ENCODE results near the gene SORBS1. TPM values are rescaled to one million over a fixed set of nuclear protein-coding genes. Genes with fewer than 3 reads are reported as not detected.

SORBS1 gene
- total RNA-seq, 1 experiment from 2014 or later: 39.9 TPM

GRCh38 chr10:95561864-95562177 lies 650 bp upstream of the SORBS1 start:
- H3K4me1 Mint-ChIP-seq: peaks cover 42% of the 10 kb centered on the region
- H3K27me3 Mint-ChIP-seq (ENCODE audit: low read depth): peaks cover 3% of the 10 kb centered on the region; the same call in 1 of the 2 replicates
- H3K27ac Mint-ChIP-seq: peak overlapping the region; percentile 48; the same call in 1 of the 2 replicates
- TF ChIP-seq GTF2I (CRISPR knock-in tag; conservative IDR thresholded peaks at IDR 0.05) (no peak), ZNF219 (CRISPR knock-in tag; IDR thresholded peaks at IDR 0.05; ENCODE audit: borderline replicate concordance) (no peak), ELF4 (CRISPR knock-in tag; IDR thresholded peaks at IDR 0.05; ENCODE audit: low read depth) (no peak), NFE2L1 (CRISPR knock-in tag; IDR thresholded peaks at IDR 0.05) (no peak), ESRRA (CRISPR knock-in tag; IDR thresholded peaks at IDR 0.05; ENCODE audit: borderline replicate concordance) (no peak), NFYB (CRISPR knock-in tag; conservative IDR thresholded peaks at IDR 0.05; ENCODE audit: low read depth) (no peak), CREB1 (CRISPR knock-in tag; IDR thresholded peaks at IDR 0.05) (no peak), ZNF416 (CRISPR knock-in tag; IDR thresholded peaks at IDR 0.05) (no peak), TP53 (CRISPR knock-in tag; IDR thresholded peaks at IDR 0.05) (no peak)
- TF ChIP-seq, protein P1, sequence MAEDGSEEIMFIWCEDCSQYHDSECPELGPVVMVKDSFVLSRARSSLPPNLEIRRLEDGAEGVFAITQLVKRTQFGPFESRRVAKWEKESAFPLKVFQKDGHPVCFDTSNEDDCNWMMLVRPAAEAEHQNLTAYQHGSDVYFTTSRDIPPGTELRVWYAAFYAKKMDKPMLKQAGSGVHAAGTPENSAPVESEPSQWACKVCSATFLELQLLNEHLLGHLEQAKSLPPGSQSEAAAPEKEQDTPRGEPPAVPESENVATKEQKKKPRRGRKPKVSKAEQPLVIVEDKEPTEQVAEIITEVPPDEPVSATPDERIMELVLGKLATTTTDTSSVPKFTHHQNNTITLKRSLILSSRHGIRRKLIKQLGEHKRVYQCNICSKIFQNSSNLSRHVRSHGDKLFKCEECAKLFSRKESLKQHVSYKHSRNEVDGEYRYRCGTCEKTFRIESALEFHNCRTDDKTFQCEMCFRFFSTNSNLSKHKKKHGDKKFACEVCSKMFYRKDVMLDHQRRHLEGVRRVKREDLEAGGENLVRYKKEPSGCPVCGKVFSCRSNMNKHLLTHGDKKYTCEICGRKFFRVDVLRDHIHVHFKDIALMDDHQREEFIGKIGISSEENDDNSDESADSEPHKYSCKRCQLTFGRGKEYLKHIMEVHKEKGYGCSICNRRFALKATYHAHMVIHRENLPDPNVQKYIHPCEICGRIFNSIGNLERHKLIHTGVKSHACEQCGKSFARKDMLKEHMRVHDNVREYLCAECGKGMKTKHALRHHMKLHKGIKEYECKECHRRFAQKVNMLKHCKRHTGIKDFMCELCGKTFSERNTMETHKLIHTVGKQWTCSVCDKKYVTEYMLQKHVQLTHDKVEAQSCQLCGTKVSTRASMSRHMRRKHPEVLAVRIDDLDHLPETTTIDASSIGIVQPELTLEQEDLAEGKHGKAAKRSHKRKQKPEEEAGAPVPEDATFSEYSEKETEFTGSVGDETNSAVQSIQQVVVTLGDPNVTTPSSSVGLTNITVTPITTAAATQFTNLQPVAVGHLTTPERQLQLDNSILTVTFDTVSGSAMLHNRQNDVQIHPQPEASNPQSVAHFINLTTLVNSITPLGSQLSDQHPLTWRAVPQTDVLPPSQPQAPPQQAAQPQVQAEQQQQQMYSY (CRISPR knock-in tag; IDR thresholded peaks at IDR 0.05): no peak
- TF ChIP-seq, protein P2, sequence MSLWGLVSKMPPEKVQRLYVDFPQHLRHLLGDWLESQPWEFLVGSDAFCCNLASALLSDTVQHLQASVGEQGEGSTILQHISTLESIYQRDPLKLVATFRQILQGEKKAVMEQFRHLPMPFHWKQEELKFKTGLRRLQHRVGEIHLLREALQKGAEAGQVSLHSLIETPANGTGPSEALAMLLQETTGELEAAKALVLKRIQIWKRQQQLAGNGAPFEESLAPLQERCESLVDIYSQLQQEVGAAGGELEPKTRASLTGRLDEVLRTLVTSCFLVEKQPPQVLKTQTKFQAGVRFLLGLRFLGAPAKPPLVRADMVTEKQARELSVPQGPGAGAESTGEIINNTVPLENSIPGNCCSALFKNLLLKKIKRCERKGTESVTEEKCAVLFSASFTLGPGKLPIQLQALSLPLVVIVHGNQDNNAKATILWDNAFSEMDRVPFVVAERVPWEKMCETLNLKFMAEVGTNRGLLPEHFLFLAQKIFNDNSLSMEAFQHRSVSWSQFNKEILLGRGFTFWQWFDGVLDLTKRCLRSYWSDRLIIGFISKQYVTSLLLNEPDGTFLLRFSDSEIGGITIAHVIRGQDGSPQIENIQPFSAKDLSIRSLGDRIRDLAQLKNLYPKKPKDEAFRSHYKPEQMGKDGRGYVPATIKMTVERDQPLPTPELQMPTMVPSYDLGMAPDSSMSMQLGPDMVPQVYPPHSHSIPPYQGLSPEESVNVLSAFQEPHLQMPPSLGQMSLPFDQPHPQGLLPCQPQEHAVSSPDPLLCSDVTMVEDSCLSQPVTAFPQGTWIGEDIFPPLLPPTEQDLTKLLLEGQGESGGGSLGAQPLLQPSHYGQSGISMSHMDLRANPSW (CRISPR knock-in tag; conservative IDR thresholded peaks at IDR 0.05; ENCODE audit: low read depth): no peak
- TF ChIP-seq, protein P3, sequence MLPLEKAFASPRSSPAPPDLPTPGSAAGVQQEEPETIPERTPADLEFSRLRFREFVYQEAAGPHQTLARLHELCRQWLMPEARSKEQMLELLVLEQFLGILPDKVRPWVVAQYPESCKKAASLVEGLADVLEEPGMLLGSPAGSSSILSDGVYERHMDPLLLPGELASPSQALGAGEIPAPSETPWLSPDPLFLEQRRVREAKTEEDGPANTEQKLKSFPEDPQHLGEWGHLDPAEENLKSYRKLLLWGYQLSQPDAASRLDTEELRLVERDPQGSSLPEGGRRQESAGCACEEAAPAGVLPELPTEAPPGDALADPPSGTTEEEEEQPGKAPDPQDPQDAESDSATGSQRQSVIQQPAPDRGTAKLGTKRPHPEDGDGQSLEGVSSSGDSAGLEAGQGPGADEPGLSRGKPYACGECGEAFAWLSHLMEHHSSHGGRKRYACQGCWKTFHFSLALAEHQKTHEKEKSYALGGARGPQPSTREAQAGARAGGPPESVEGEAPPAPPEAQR (CRISPR knock-in tag; IDR thresholded peaks at IDR 0.05): no peak
- ChIA-PET POLR2A (no interaction called here), CTCF (interaction anchor here (1.5 to 1.8 kb wide), 2 partner anchors 40 to 131 kb away, joined by 5 to 6 read pairs; no protein-coding TSS in a partner anchor)
- H3K4me3 Mint-ChIP-seq: peak overlapping the region; percentile 64
- no peaks in the 10 kb centered on the region for H3K9me3 Mint-ChIP-seq
- H3K36me3 Mint-ChIP-seq: no peaks in the 10 kb centered on the region
- ATAC-seq: no peak
- DNase-seq (ENCODE audit: low spot score): no peak

GRCh38 chr10:95560278-95561176 lies 644 bp downstream of the SORBS1 start:
- peaks cover 50% of the 10 kb centered on the region for H3K4me1 Mint-ChIP-seq
- CTCF ChIA-PET: interaction anchor here (0.8 to 2.1 kb wide), 6 partner anchors 41 to 347 kb away, joined by 3 to 6 read pairs (median 4); partner anchors contain the start of gene CC2D2B
- no peaks in the 10 kb centered on the region for H3K9me3 Mint-ChIP-seq
- ATAC-seq: peak; percentile 16
- POLR2A ChIA-PET: no interaction called here
- H3K4me3 Mint-ChIP-seq: peak overlapping the region; percentile 99
- no peaks in the 10 kb centered on the region for H3K36me3 Mint-ChIP-seq
- peaks cover 3% of the 10 kb centered on the region; the same call in 1 of the 2 replicates for H3K27me3 Mint-ChIP-seq (ENCODE audit: low read depth)
- H3K27ac Mint-ChIP-seq: peak overlapping the region; percentile 96
- peak; percentile 65 for DNase-seq (ENCODE audit: low spot score)
- TF ChIP-seq, protein P4, sequence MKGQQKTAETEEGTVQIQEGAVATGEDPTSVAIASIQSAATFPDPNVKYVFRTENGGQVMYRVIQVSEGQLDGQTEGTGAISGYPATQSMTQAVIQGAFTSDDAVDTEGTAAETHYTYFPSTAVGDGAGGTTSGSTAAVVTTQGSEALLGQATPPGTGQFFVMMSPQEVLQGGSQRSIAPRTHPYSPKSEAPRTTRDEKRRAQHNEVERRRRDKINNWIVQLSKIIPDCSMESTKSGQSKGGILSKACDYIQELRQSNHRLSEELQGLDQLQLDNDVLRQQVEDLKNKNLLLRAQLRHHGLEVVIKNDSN (CRISPR knock-in tag; IDR thresholded peaks at IDR 0.05): no peak
- TF ChIP-seq GABPB1 (CRISPR knock-in tag; IDR thresholded peaks at IDR 0.05) (0 out of 2 replicates have a peak, but pooled peaks have one; percentile 14), ZNF232 (CRISPR knock-in tag; IDR thresholded peaks at IDR 0.05) (no peak), FOXK1 (CRISPR knock-in tag; IDR thresholded peaks at IDR 0.05) (peak; percentile 42; the same call in 1 of the 2 replicates), OVOL2 (CRISPR knock-in tag; IDR thresholded peaks at IDR 0.05; ENCODE audit: borderline replicate concordance) (no peak)
- TF ChIP-seq, protein P5, sequence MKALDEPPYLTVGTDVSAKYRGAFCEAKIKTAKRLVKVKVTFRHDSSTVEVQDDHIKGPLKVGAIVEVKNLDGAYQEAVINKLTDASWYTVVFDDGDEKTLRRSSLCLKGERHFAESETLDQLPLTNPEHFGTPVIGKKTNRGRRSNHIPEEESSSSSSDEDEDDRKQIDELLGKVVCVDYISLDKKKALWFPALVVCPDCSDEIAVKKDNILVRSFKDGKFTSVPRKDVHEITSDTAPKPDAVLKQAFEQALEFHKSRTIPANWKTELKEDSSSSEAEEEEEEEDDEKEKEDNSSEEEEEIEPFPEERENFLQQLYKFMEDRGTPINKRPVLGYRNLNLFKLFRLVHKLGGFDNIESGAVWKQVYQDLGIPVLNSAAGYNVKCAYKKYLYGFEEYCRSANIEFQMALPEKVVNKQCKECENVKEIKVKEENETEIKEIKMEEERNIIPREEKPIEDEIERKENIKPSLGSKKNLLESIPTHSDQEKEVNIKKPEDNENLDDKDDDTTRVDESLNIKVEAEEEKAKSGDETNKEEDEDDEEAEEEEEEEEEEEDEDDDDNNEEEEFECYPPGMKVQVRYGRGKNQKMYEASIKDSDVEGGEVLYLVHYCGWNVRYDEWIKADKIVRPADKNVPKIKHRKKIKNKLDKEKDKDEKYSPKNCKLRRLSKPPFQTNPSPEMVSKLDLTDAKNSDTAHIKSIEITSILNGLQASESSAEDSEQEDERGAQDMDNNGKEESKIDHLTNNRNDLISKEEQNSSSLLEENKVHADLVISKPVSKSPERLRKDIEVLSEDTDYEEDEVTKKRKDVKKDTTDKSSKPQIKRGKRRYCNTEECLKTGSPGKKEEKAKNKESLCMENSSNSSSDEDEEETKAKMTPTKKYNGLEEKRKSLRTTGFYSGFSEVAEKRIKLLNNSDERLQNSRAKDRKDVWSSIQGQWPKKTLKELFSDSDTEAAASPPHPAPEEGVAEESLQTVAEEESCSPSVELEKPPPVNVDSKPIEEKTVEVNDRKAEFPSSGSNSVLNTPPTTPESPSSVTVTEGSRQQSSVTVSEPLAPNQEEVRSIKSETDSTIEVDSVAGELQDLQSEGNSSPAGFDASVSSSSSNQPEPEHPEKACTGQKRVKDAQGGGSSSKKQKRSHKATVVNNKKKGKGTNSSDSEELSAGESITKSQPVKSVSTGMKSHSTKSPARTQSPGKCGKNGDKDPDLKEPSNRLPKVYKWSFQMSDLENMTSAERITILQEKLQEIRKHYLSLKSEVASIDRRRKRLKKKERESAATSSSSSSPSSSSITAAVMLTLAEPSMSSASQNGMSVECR (CRISPR knock-in tag; IDR thresholded peaks at IDR 0.05; ENCODE audit: borderline replicate concordance): no peak
- TF ChIP-seq, protein P2 (CRISPR knock-in tag; conservative IDR thresholded peaks at IDR 0.05; ENCODE audit: low read depth): no peak

Measured in WTC11 (cell line).